Measurements from ENCODE around the gene TMIE. TPM values are rescaled to one million over a fixed set of nuclear protein-coding genes. Genes with fewer than 3 reads are reported as not detected.

TMIE gene
- total and polyA plus RNA-seq, 9 of the 15 experiments (the other 6 are each of a cell fraction or from before 2014, with no cell fraction given): not detected

- FAIRE-seq (no peak), DNase-seq (ENCODE audit: extremely low read depth in 1 of 4, low spot score in 3 of 4) (peak in 1 of 4 experiments; percentile 6), ATAC-seq (no peak)
- ChIA-PET POLR2A (interaction anchor here (0.6 to 1.7 kb wide), 2 partner anchors 10 to 296 kb away, joined by 3 to 4 read pairs; no protein-coding TSS in a partner anchor), CTCF (ENCODE audit: low intra/inter-chr PET ratio) (no interaction called here)
- H3K36me3 ChIP-seq (ENCODE audit: control insufficient read depth, insufficient read depth, low read length): no peaks in the 10 kb centered on the region
- H3K79me2 ChIP-seq (ENCODE audit: control insufficient read depth, insufficient read depth, low read length): no peaks in the 10 kb centered on the region
- H2AFZ ChIP-seq (ENCODE audit: low read depth, low read length): no peak overlapping the region
- WGBS (ENCODE audit: insufficient coverage, low coverage, missing lambda C conversion rate): 4% methylated on average over 9 of the region's 9 CpGs
- H3K27me3 ChIP-seq (ENCODE audit: control insufficient read depth in 2 of 2, insufficient read depth in 2 of 2, low read length in 2 of 2): peaks cover 28 to 84% of the 10 kb centered on the region in 2 experiments
- no peak overlapping the region for H3K9ac ChIP-seq (ENCODE audit: insufficient read depth in 1 of 2, low read depth in 2 of 2, low read length in 2 of 2)
- no peaks in the 10 kb centered on the region for H3K9me3 ChIP-seq (replicated peaks; ENCODE audit: control insufficient read depth, insufficient read depth, low read depth, low read length)
- no peaks in the 10 kb centered on the region for H3K4me1 ChIP-seq (replicated peaks in 1 of 2; ENCODE audit: control insufficient read depth in 2 of 2, insufficient read depth in 2 of 2, low read length in 2 of 2)
- no peak overlapping the region for H3K4me2 ChIP-seq (ENCODE audit: insufficient read depth, low read length)
- peaks cover 11% of the 10 kb centered on the region; the same call in 1 of the 2 replicates for H4K20me1 ChIP-seq (replicated peaks; ENCODE audit: control insufficient read depth, insufficient read depth, low read length)
- TF ChIP-seq, protein P1, sequence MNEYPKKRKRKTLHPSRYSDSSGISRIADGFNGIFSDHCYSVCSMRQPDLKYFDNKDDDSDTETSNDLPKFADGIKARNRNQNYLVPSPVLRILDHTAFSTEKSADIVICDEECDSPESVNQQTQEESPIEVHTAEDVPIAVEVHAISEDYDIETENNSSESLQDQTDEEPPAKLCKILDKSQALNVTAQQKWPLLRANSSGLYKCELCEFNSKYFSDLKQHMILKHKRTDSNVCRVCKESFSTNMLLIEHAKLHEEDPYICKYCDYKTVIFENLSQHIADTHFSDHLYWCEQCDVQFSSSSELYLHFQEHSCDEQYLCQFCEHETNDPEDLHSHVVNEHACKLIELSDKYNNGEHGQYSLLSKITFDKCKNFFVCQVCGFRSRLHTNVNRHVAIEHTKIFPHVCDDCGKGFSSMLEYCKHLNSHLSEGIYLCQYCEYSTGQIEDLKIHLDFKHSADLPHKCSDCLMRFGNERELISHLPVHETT (CRISPR knock-in tag; conservative IDR thresholded peaks at IDR 0.05 in 1 of 2, IDR thresholded peaks at IDR 0.05 in 1 of 2): no peak
- no peak for TF ChIP-seq MTA1 (IDR thresholded peaks at IDR 0.05; ENCODE audit: borderline replicate concordance)
- TF ChIP-seq ZNF780A (CRISPR knock-in tag; IDR thresholded peaks at IDR 0.05): no peak
- no peak for TF ChIP-seq MTA2 (IDR thresholded peaks at IDR 0.05; ENCODE audit: low read depth)
- TF ChIP-seq ILF3 (IDR thresholded peaks at IDR 0.05; ENCODE audit: borderline replicate concordance): no peak
- TF ChIP-seq ZNF316 (IDR thresholded peaks at IDR 0.05): no peak
- TF ChIP-seq EGR1 (conservative IDR thresholded peaks at IDR 0.05): no peak
- no peak overlapping the region for H3K4me3 ChIP-seq
- intact Hi-C loops (cut with micrococcal nuclease): no loop called here
- in situ Hi-C loops (cut with MboI): no loop called here
- BruUV-seq (replicated peaks): no TSS peak
- H3K9me1 ChIP-seq (ENCODE audit: control insufficient read depth, insufficient read depth, low read length): no peaks in the 10 kb centered on the region
- no peak overlapping the region for H3K27ac ChIP-seq (ENCODE audit: extremely low read depth, low read depth, low read length)
Observed at GRCh38 chr3:46660543-46661523, 40.4 kb upstream of the TMIE start.

Measured in K562 (cell line).